Ovary (tissue), 3 donors: ENCODE results near the gene TMEM217.

Experiments used
- POLR2A ChIP-seq: fragments of 450-650 bp; IDR thresholded peaks from one replicate; pipeline ENCODE4 v1.6.1; 2017; ENCODE audit warnings: antibody characterized with exemption, mild to moderate bottlenecking, moderate library complexity
- TF ChIP-seq, protein P1 (sequence below), 3 donors: fragments of 450-650 bp in 2 of 3; fragments of 200-600 bp in 1 of 3; IDR thresholded peaks; one replicate each; pipeline versions ENCODE4 v1.5.1 to v1.8.0; 2016 to 2022; ENCODE audit warnings: antibody characterized with exemption in 3 of 3, mild to moderate bottlenecking in 1 of 3
- donor health status: DM: no; HTN: no; CAD: no.

GRCh38 chr6:37282371-37282770 lies 24.4 kb upstream of the TMEM217 start:
- TF ChIP-seq POLR2A, result no peak
- TF ChIP-seq, protein P1, sequence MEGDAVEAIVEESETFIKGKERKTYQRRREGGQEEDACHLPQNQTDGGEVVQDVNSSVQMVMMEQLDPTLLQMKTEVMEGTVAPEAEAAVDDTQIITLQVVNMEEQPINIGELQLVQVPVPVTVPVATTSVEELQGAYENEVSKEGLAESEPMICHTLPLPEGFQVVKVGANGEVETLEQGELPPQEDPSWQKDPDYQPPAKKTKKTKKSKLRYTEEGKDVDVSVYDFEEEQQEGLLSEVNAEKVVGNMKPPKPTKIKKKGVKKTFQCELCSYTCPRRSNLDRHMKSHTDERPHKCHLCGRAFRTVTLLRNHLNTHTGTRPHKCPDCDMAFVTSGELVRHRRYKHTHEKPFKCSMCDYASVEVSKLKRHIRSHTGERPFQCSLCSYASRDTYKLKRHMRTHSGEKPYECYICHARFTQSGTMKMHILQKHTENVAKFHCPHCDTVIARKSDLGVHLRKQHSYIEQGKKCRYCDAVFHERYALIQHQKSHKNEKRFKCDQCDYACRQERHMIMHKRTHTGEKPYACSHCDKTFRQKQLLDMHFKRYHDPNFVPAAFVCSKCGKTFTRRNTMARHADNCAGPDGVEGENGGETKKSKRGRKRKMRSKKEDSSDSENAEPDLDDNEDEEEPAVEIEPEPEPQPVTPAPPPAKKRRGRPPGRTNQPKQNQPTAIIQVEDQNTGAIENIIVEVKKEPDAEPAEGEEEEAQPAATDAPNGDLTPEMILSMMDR (IDR thresholded peaks at IDR 0.05), result no peak
